Uterus (tissue), 4 donors: ENCODE results near the gene USP53. TPM values are rescaled to one million over a fixed set of nuclear protein-coding genes. Genes with fewer than 3 reads are reported as not detected.

ENCODE experiments used
- DNase-seq, 2 donors: peaks; one replicate each; pipeline ENCODE4 v3.0.0-alpha.2; 2019 to 2020
- H3K27ac ChIP-seq, 2 donors: fragments of 200-600 bp; sonication (generic); 1 replicate in 1 of 2; 2 replicates in 1 of 2; pipeline ENCODE4 v1.5.1; 2016 to 2018
- H3K27me3 ChIP-seq, 2 donors: fragments of 200-600 bp; sonication (generic); one replicate each; pipeline ENCODE4 v1.5.1; 2018 to 2019; ENCODE audit warnings: control low read depth in 1 of 2
- H3K36me3 ChIP-seq, 2 donors: fragments of 200-600 bp; sonication (generic); one replicate each; pipeline ENCODE4 v1.5.1; 2019; ENCODE audit warnings: control low read depth in 1 of 2
- H3K4me1 ChIP-seq, 2 donors: fragments of 200-600 bp; sonication (generic); one replicate each; pipeline ENCODE4 v1.5.1; 2018 to 2019; ENCODE audit warnings: control low read depth in 1 of 2
- H3K4me3 ChIP-seq, 2 donors: fragments of 200-600 bp; sonication (generic); 1 replicate in 1 of 2; 2 replicates in 1 of 2; pipeline ENCODE4 v1.5.1; 2018 to 2019; ENCODE audit warnings: mild to moderate bottlenecking in 1 of 2
- H3K9me3 ChIP-seq, 2 donors: fragments of 200-600 bp; sonication (generic); one replicate each; pipeline ENCODE4 v1.5.1; 2019; ENCODE audit warnings: control low read depth in 1 of 2
- POLR2A ChIP-seq, 2 donors: fragments of 450-650 bp; IDR thresholded peaks; one replicate each; pipeline ENCODE4 v1.6.1; 2016; ENCODE audit warnings: antibody characterized with exemption in 2 of 2, mild to moderate bottlenecking in 1 of 2, moderate library complexity in 1 of 2
- intact Hi-C: fragments of 100-400 bp; cut with DNase I; formaldehyde crosslinking; loops from one replicate; pipeline ENCODE4 v1.15.1; 2023; ENCODE audit warnings: low total_unique reads
- total RNA-seq, 4 donors: library from RNA; depleted of rRNA in 3 of 4; stranded (reverse); fragments of >200 nt in 3 of 4; gene quantifications; one replicate each; pipeline versions ENCODE4 v1.1.0 to v1.2.4, GENCODE V29; 2014 to 2023
- TF ChIP-seq, protein P1 (sequence below), 4 experiments: fragments of 200-600 bp in 2 of 4; fragments of 450-650 bp in 2 of 4; sonication (generic) in 2 of 4; IDR thresholded peaks; one replicate each; pipeline ENCODE4 v1.5.1; 2016 to 2019; ENCODE audit warnings: antibody characterized with exemption in 4 of 4, mild to moderate bottlenecking in 2 of 4, moderate library complexity in 1 of 4
- donor health status: DM: yes; HTN: yes; CAD: no.

The USP53 gene
- total RNA-seq, 4 donors from 2014 or later: 29.5 to 156 (median 48.6) TPM

DNA sequence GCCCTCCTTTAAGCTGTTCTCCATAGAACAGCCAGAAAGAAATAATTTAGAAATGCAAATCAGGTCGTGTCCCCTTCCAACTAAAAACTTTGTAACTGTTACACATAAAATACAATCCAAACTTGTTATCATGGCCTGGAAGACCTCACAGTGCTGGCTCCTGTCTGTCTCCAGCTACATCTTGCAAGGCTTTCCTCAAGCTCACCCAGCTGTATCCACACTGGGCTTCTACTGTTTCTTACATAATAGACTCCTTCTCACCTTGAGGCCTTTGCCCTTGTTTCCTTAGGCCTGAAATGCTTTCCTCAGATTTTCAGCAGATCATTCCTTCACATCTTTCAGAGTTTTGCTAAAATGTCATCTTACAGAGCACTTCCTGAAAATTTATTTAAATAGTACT is 33.5 kb upstream of the USP53 start:
- intact Hi-C loops: no loop called here
- no peak for DNase-seq
- H3K27me3 ChIP-seq: no peaks in the 10 kb centered on the region
- TF ChIP-seq POLR2A (IDR thresholded peaks at IDR 0.05): no peak
- TF ChIP-seq, protein P1, sequence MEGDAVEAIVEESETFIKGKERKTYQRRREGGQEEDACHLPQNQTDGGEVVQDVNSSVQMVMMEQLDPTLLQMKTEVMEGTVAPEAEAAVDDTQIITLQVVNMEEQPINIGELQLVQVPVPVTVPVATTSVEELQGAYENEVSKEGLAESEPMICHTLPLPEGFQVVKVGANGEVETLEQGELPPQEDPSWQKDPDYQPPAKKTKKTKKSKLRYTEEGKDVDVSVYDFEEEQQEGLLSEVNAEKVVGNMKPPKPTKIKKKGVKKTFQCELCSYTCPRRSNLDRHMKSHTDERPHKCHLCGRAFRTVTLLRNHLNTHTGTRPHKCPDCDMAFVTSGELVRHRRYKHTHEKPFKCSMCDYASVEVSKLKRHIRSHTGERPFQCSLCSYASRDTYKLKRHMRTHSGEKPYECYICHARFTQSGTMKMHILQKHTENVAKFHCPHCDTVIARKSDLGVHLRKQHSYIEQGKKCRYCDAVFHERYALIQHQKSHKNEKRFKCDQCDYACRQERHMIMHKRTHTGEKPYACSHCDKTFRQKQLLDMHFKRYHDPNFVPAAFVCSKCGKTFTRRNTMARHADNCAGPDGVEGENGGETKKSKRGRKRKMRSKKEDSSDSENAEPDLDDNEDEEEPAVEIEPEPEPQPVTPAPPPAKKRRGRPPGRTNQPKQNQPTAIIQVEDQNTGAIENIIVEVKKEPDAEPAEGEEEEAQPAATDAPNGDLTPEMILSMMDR (IDR thresholded peaks at IDR 0.05): no peak
- H3K27ac ChIP-seq: no peak overlapping the region
- no peaks in the 10 kb centered on the region for H3K9me3 ChIP-seq
- no peaks in the 10 kb centered on the region for H3K4me1 ChIP-seq
- H3K36me3 ChIP-seq: no peaks in the 10 kb centered on the region
- no peak overlapping the region for H3K4me3 ChIP-seq

DNA sequence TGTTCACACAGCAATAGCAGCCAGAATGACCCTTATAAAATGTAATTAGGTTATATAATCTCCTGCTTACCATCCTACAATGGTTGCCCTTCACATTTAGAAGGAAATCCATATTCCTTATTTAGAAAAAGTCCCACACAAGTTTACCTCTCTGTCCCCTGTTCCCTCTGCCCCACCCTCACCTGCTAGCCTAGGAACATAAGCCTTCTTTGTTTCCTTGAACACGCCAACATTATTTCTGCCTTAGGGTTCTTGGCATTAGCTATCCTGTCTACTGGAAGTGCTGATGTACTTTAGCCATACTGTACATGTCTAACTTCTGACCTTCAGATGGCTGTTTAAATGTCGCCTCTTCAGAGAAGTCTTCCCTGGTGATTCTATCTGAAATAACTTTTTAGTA is 28.4 kb upstream of the USP53 start:
- H3K9me3 ChIP-seq: no peaks in the 10 kb centered on the region
- H3K4me1 ChIP-seq: no peaks in the 10 kb centered on the region
- H3K36me3 ChIP-seq: no peaks in the 10 kb centered on the region
- H3K27ac ChIP-seq: no peak overlapping the region
- H3K27me3 ChIP-seq: no peaks in the 10 kb centered on the region
- H3K4me3 ChIP-seq: no peak overlapping the region
- intact Hi-C loops: no loop called here
- no peak for DNase-seq
- no peak for TF ChIP-seq POLR2A (IDR thresholded peaks at IDR 0.05)
- TF ChIP-seq, protein P1 (IDR thresholded peaks at IDR 0.05): no peak

DNA sequence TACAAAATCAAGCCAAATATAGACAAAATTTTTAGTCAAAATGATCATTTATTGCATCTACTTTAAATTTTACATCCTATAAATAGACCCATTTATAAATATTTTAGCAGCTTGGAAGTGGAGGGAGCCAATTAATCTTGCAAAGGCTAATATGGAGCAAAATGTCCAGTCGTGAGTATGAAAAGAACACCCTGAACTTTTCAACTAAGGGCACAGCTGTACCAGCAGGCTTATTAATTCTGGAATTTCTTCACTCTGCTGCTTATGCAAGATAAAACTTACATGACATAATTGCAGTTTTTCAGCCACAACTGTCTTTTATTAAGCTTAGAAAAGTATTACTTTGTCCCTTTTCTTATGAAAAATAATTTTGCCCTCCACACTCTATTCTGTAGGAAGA is 22.9 kb upstream of the USP53 start:
- Histone ChIP-seq H3K27ac (peak overlapping the region in 1 of 2 donors; percentile 13), H3K4me1 (no peaks in the 10 kb centered on the region), H3K4me3 (no peak overlapping the region), H3K27me3 (no peaks in the 10 kb centered on the region), H3K9me3 (no peaks in the 10 kb centered on the region), H3K36me3 (no peaks in the 10 kb centered on the region)
- DNase-seq: no peak
- no peak for TF ChIP-seq POLR2A (IDR thresholded peaks at IDR 0.05)
- TF ChIP-seq, protein P1 (IDR thresholded peaks at IDR 0.05): no peak
- intact Hi-C loops: no loop called here

DNA sequence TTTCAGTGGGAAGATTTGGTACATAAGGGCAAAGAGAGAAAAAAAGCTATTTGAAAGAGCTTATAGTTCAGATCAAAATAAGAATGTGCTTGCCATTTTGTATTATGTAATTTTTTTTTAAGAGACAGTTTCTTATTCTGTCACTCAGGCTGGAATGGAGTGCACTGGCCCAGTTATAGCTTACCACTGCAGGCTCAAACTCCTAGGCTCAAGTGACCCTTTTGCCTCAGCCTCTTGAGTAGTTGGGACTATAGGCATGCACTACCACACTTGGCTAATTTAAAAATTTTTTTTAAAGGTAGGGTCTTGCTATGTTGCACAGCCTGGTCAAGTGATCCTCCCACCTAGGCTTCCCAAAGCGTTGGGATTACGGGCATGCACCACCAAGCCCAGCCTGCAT is 22.2 kb upstream of the USP53 start:
- intact Hi-C loops: no loop called here
- no peak for TF ChIP-seq POLR2A (IDR thresholded peaks at IDR 0.05)
- TF ChIP-seq, protein P1 (IDR thresholded peaks at IDR 0.05): no peak
- no peaks in the 10 kb centered on the region for H3K9me3 ChIP-seq
- H3K4me3 ChIP-seq: no peak overlapping the region
- H3K36me3 ChIP-seq: no peaks in the 10 kb centered on the region
- H3K27ac ChIP-seq: no peak overlapping the region
- no peak for DNase-seq
- H3K4me1 ChIP-seq: no peaks in the 10 kb centered on the region
- no peaks in the 10 kb centered on the region for H3K27me3 ChIP-seq

DNA sequence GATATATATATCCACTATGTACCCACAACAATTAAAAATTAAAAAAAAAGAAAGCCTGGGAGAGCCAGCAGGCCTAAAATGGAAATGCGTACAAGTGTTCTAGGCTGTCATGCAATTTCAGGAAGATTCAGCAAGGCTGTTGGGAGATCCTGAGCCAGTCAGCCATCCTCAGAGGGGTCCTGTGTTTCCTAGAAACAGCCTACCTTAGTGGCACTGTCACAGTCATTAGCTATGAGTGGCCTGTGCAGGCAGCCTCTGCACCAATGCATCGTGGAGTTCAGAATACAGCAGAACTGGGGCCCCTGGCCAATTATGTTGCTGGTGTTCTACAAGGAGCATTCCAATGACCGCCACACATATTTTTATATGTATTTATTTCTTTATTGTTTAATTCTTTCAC is 21.0 kb upstream of the USP53 start:
- Histone ChIP-seq H3K27ac (no peak overlapping the region), H3K27me3 (no peaks in the 10 kb centered on the region), H3K9me3 (no peaks in the 10 kb centered on the region), H3K4me1 (no peaks in the 10 kb centered on the region), H3K4me3 (no peak overlapping the region), H3K36me3 (no peaks in the 10 kb centered on the region)
- TF ChIP-seq, protein P1 (IDR thresholded peaks at IDR 0.05): no peak
- no peak for TF ChIP-seq POLR2A (IDR thresholded peaks at IDR 0.05)
- intact Hi-C loops: no loop called here
- DNase-seq: no peak
